ENCODE data around the gene ADGRG6.

GRCh38 chr6:142476452-142476851 is 174.6 kb downstream of the ADGRG6 start:
- no peak for TF ChIP-seq CTCF (IDR thresholded peaks at IDR 0.05)
- no peak for TF ChIP-seq POLR2A (IDR thresholded peaks at IDR 0.05)
